Mesodermal cell (in vitro differentiated cells): ENCODE results near the gene KIF11. TPM values are rescaled to one million over a fixed set of nuclear protein-coding genes. Genes with fewer than 3 reads are reported as not detected.

ENCODE experiments used
- H3K27ac ChIP-seq: 2 replicates; pipeline ENCODE4 v1.7.0; 2013; ENCODE audit warnings: mild to moderate bottlenecking, low read depth, low read length, moderate library complexity; ENCODE audit not compliant: severe bottlenecking
- H3K36me3 ChIP-seq: 2 replicates; pipeline ENCODE4 v1.7.1; 2013; ENCODE audit warnings: mild to moderate bottlenecking, low read length, moderate library complexity; ENCODE audit not compliant: control insufficient read depth, insufficient read depth
- H3K4me1 ChIP-seq: one replicate; pipeline ENCODE4 v1.7.1; 2013; ENCODE audit warnings: mild to moderate bottlenecking, low read length; ENCODE audit not compliant: insufficient read depth, control insufficient read depth, poor library complexity, severe bottlenecking
- H3K4me3 ChIP-seq: 2 replicates; pipeline ENCODE4 v1.7.0; 2013; ENCODE audit warnings: low read length, control low read depth, mild to moderate bottlenecking; ENCODE audit not compliant: insufficient read depth, poor library complexity, severe bottlenecking; ENCODE audit errors: extremely low read depth
- H3K9me3 ChIP-seq: 2 replicates; pipeline ENCODE4 v1.7.1; 2013; ENCODE audit warnings: mild to moderate bottlenecking, low read length, moderate library complexity; ENCODE audit not compliant: control insufficient read depth
- whole genome bisulfite sequencing, 2 experiments: methylation state at CpG; one replicate each; pipeline ENCODE4 v1.1.5; 2013; ENCODE audit warnings: missing lambda C conversion rate in 2 of 2; ENCODE audit not compliant: insufficient coverage in 2 of 2; 5-methylcytosine and 5-hydroxymethylcytosine counted together
- polyA plus RNA-seq, 2 experiments: library from polyadenylated mRNA; stranded (reverse); fragments of 50-300 nt; gene quantifications; one replicate each; pipeline ENCODE4 v1.2.3, GENCODE V29; 2013

The KIF11 gene
- 35.3 TPM for polyA plus RNA-seq (2013, experiment 1 of 2)
- polyA plus RNA-seq (2013, experiment 2 of 2): 46.0 TPM

- Histone ChIP-seq H3K4me3 (peak within 1 kb of the TSS; percentile 91), H3K9me3 (no peaks in the 10 kb centered on the region), H3K4me1 (peaks cover 2% of the 10 kb centered on the region), H3K27ac (peak within 1 kb of the TSS; percentile 75), H3K36me3 (no peaks in the 10 kb centered on the region)
- WGBS, 2 experiments: 2 to 3% methylated on average over 51 to 58 of the region's 61 CpGs
These were observed at the start of gene KIF11 for GRCh38 chr10:92592761-92593618. TSS of gene KIF11 (plus strand) at chr10:92593130. CDS start at chr10:92593376, 246 bp downstream.

DNA sequence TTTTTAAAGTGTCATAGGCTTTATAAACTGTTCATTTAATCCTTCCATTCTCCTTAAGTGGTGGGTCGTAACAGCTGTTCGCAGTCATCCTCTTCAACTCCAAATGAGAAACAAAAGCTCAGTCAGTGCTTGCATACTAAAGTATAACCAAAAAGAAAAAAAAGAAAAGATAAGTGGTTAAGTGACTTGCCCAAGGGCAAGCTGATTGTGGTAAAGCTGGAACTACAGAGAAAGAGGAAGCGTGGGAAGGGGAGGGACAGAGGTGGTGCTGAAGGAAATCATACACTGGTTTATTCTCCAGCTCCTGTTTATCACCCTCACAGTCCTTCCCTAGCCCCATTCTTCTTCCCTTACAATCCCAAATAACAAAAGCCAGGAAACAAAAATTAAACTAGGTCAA is 48.6 kb upstream of the KIF11 start:
- no peaks in the 10 kb centered on the region for H3K9me3 ChIP-seq
- H3K27ac ChIP-seq: no peak overlapping the region
- WGBS, 2 experiments: 86% methylated on average over 1 of the region's 3 CpGs; no CpG with 5 or more reads in 1 of the 2 experiments
- no peak overlapping the region for H3K4me3 ChIP-seq
- H3K36me3 ChIP-seq: peaks cover 18% of the 10 kb centered on the region
- peaks cover 9% of the 10 kb centered on the region for H3K4me1 ChIP-seq

GRCh38 chr10:92545556-92545955 is 47.4 kb upstream of the KIF11 start:
- Histone ChIP-seq H3K4me1 (peaks cover 3% of the 10 kb centered on the region), H3K4me3 (no peak overlapping the region), H3K27ac (no peak overlapping the region), H3K36me3 (peaks cover 16% of the 10 kb centered on the region), H3K9me3 (no peaks in the 10 kb centered on the region)
- WGBS, 2 experiments: 86% methylated on average over 1 of the region's 1 CpG; no CpG with 5 or more reads in 1 of the 2 experiments

DNA sequence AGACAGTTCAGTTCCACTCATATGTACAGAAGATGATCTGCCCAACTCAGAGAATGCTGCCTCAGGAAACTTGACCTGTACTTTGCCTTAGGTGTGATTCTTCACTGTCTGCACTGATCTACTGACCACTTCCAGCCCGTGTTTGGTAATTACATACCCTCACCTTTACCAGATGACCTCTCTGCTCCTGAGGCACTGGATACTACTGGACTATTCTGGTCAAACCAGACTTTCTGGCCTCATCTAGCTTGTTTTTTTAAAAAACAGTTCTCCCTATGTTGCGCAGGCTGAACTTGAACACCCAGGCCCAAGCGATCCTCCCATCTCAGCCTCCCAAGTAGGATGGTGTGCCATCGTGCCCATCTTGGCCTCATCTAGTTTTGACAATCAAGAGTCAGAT is 45.3 kb upstream of the KIF11 start:
- Histone ChIP-seq H3K27ac (no peak overlapping the region), H3K9me3 (no peaks in the 10 kb centered on the region), H3K4me3 (no peak overlapping the region), H3K36me3 (peaks cover 23% of the 10 kb centered on the region), H3K4me1 (no peaks in the 10 kb centered on the region)
- 94 to 96% methylated on average over 4 of the region's 4 CpGs for WGBS, 2 experiments

DNA sequence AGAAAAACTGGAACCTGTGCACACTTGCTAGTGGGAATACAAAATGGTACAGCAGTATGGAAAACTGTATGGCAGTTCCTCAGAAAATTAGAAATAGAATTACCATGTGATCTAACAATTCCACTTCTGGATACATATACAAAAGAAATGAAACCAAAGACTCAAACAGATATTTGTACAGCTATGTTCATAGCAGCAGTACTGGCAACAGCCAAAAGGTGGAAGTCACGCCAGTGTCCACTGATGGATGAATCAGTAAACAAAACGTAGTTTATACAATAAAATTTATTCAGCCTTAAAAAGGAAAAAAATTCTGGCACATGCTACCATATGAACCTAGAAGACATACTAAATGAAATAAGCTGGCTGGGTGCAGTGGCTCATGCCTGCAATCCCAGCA is 42.0 kb upstream of the KIF11 start:
- H3K4me1 ChIP-seq: no peaks in the 10 kb centered on the region
- no peak overlapping the region for H3K27ac ChIP-seq
- no peak overlapping the region for H3K4me3 ChIP-seq
- no CpG with 5 or more reads among the region's 2 CpGs for WGBS, 2 experiments
- peaks cover 10% of the 10 kb centered on the region for H3K9me3 ChIP-seq
- peaks cover 49% of the 10 kb centered on the region for H3K36me3 ChIP-seq

- Histone ChIP-seq H3K4me1 (no peaks in the 10 kb centered on the region), H3K36me3 (peaks cover 58% of the 10 kb centered on the region), H3K9me3 (peaks cover 10% of the 10 kb centered on the region), H3K27ac (no peak overlapping the region), H3K4me3 (no peak overlapping the region)
- WGBS, 2 experiments: 84 to 100% methylated on average over 4 of the region's 5 CpGs
These were observed 40.6 kb upstream of the KIF11 start for GRCh38 chr10:92552310-92552709.

DNA sequence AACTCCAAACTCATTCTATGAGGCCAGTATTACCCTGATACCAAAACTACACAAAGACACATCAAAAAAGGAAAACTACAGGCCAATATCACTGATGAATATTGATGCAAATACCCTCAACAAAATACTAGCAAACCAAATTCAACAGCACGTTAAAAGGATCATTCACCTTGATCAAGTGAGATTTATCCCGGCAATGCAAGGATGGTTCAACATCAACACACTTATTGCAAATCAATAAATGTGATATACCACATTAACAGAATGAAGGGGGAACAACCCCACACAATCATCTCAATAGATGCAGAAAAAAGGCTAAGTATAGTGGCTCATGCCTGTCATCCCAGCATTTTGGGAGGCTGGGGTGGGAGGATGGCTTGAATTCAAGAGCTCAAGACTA is 39.0 kb upstream of the KIF11 start:
- WGBS, 2 experiments: 100% methylated on average over 1 of the region's 2 CpGs; no CpG with 5 or more reads in 1 of the 2 experiments
- no peak overlapping the region for H3K27ac ChIP-seq
- H3K4me3 ChIP-seq: no peak overlapping the region
- peaks cover 71% of the 10 kb centered on the region for H3K36me3 ChIP-seq
- no peaks in the 10 kb centered on the region for H3K4me1 ChIP-seq
- H3K9me3 ChIP-seq: peaks cover 12% of the 10 kb centered on the region

- WGBS, 2 experiments: 94% methylated on average over 2 to 3 of the region's 4 CpGs
- no peak overlapping the region for H3K4me3 ChIP-seq
These were observed 33.9 kb upstream of the KIF11 start for GRCh38 chr10:92559046-92559445.

DNA sequence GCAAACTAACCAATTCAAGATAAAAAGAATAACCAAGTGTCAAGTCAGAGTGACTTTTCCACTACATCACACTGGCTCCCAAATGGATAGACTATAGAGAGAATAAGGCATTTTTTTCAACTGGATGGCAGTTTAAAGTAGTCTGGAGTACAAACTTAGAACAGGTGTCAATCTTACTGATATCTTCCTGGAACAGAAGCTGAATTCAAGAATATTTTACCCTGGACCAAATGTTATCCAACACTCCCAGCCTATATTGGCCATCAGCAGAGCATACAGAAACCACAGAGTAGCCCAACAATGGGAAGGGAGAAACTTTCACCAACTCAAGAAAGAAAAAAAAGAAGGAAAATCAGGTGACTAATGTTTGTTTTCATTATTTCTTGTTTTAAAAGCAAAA is 30.5 kb upstream of the KIF11 start:
- peaks cover under 1% of the 10 kb centered on the region for H3K4me1 ChIP-seq
- no peak overlapping the region for H3K4me3 ChIP-seq
- peaks cover 61% of the 10 kb centered on the region for H3K36me3 ChIP-seq
- no peak overlapping the region for H3K27ac ChIP-seq
- peaks cover 12% of the 10 kb centered on the region for H3K9me3 ChIP-seq

More at GRCh38 chr10:92559046-92559445, 33.9 kb upstream of the KIF11 start:
- H3K27ac ChIP-seq: no peak overlapping the region
- H3K9me3 ChIP-seq: peaks cover 19% of the 10 kb centered on the region
- H3K36me3 ChIP-seq: peaks cover 76% of the 10 kb centered on the region
- H3K4me1 ChIP-seq: no peaks in the 10 kb centered on the region

GRCh38 chr10:92567952-92568600 is 24.9 kb upstream of the KIF11 start:
- Histone ChIP-seq H3K4me1 (peaks cover 8% of the 10 kb centered on the region), H3K27ac (no peak overlapping the region), H3K4me3 (no peak overlapping the region), H3K9me3 (no peaks in the 10 kb centered on the region), H3K36me3 (peaks cover 26% of the 10 kb centered on the region)
- WGBS, 2 experiments: 60% methylated on average over 1 of the region's 4 CpGs; no CpG with 5 or more reads in 1 of the 2 experiments

- 93 to 94% methylated on average over 2 of the region's 2 CpGs for WGBS, 2 experiments
These were observed 23.9 kb upstream of the KIF11 start for GRCh38 chr10:92569071-92569470.

More at GRCh38 chr10:92569071-92569470, 23.9 kb upstream of the KIF11 start:
- Histone ChIP-seq H3K9me3 (no peaks in the 10 kb centered on the region), H3K4me1 (peaks cover 8% of the 10 kb centered on the region), H3K4me3 (no peak overlapping the region), H3K36me3 (peaks cover 24% of the 10 kb centered on the region), H3K27ac (no peak overlapping the region)
